DND-41 (cell line): Measurements from ENCODE around the gene ARSB.
"Not testable (repeated sequence)": the region's sequence is repeated elsewhere in the genome, so short reads cannot be mapped to it uniquely, and the experiment has no call there.

Source experiments
- ATAC-seq: fragments of 200-7000 bp; cut with Tn5 transposase; 3 replicates; pipeline ENCODE4 v1.9.1; 2021; ENCODE audit warnings: low read depth; ENCODE audit not compliant: insufficient read depth
- DNase-seq: peaks from one replicate; pipeline ENCODE4 v3.0.0-alpha.2; 2020
- H2AFZ ChIP-seq: 2 replicates; pipeline ENCODE4 v1.6.0; 2012; ENCODE audit warnings: low read depth, low read length
- H3K27ac ChIP-seq: 2 replicates; pipeline ENCODE4 v1.5.1; 2012; ENCODE audit warnings: low read length, inconsistent platforms
- H3K27me3 ChIP-seq: fragments of 200-600 bp; sonication (generic); 2 replicates; pipeline ENCODE4 v1.6.0; 2012; ENCODE audit warnings: low read length, mild to moderate bottlenecking, inconsistent platforms; ENCODE audit not compliant: insufficient read depth, poor library complexity
- H3K36me3 ChIP-seq: 2 replicates; pipeline ENCODE4 v1.5.1; 2012; ENCODE audit warnings: low read length, inconsistent platforms; ENCODE audit not compliant: insufficient read depth
- H3K4me1 ChIP-seq: 2 replicates; pipeline ENCODE4 v1.5.1; 2012; ENCODE audit warnings: mild to moderate bottlenecking, low read length; ENCODE audit not compliant: insufficient read depth
- H3K4me2 ChIP-seq: 2 replicates; pipeline ENCODE4 v1.6.0; 2012; ENCODE audit warnings: mild to moderate bottlenecking, moderate library complexity, low read length, inconsistent platforms; ENCODE audit not compliant: insufficient read depth
- H3K4me3 ChIP-seq, 2 experiments: fragments of 200-600 bp in 1 of 2; shearing (Covaris generic) in 1 of 2; 2 replicates each; pipeline ENCODE4 v1.5.1; 2012 to 2016; ENCODE audit warnings: inconsistent platforms in 2 of 2, low read length in 2 of 2, mild to moderate bottlenecking in 2 of 2, low read depth in 1 of 2, moderate library complexity in 1 of 2
- H3K79me2 ChIP-seq: 2 replicates; pipeline ENCODE4 v1.6.0; 2012; ENCODE audit warnings: low read length, inconsistent platforms; ENCODE audit not compliant: insufficient read depth
- H3K9ac ChIP-seq: 2 replicates; pipeline ENCODE4 v1.6.0; 2012; ENCODE audit warnings: low read depth, mild to moderate bottlenecking, inconsistent platforms, low read length, moderate library complexity
- H3K9me3 ChIP-seq: 2 replicates; pipeline ENCODE4 v1.5.1; 2012; ENCODE audit warnings: low read length, moderate library complexity, mild to moderate bottlenecking, inconsistent platforms; ENCODE audit not compliant: insufficient read depth, severe bottlenecking
- H4K20me1 ChIP-seq: 2 replicates; pipeline ENCODE4 v1.6.0; 2012; ENCODE audit warnings: low read length; ENCODE audit not compliant: insufficient read depth
- EZH2 ChIP-seq: IDR thresholded peaks from 3 replicates; pipeline ENCODE4 v1.6.1; 2012; ENCODE audit warnings: borderline replicate concordance, low read depth, mild to moderate bottlenecking, moderate library complexity, low read length, inconsistent platforms; ENCODE audit not compliant: severe bottlenecking
- TF ChIP-seq, protein P1 (sequence below): IDR thresholded peaks from 2 replicates; pipeline ENCODE4 v1.5.1; 2012; ENCODE audit warnings: borderline replicate concordance, low read length, moderate library complexity, mild to moderate bottlenecking; ENCODE audit not compliant: poor library complexity, severe bottlenecking; ENCODE audit errors: extremely low read depth

Gene ARSB

DNA sequence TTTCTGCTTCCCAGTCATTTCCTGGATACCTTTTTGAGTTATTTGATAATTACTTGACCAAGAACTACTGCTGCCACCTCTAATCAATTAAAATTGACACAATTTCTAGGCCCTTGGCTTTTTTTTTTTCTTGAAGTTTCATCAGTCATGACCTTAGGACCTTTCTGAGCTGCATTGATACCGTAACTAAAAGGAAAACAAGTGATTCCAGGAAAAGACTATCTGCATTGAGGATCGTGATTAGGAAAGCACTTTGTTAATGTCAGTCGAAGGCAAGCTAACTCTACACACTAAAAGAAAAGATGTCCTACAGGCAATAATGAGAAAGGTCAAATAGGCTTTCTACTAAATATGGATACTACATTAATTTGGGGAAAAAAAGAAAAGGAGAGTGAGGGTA, 69.9 kb downstream of the ARSB start:
- H4K20me1 ChIP-seq = no peaks in the 10 kb centered on the region
- no peak for ATAC-seq
- H3K4me1 ChIP-seq = no peaks in the 10 kb centered on the region
- no peaks in the 10 kb centered on the region for H3K36me3 ChIP-seq
- H3K4me2 ChIP-seq = no peak overlapping the region
- no peak for DNase-seq
- H3K79me2 ChIP-seq = no peaks in the 10 kb centered on the region
- no peak overlapping the region for H2AFZ ChIP-seq
- TF ChIP-seq, protein P1, sequence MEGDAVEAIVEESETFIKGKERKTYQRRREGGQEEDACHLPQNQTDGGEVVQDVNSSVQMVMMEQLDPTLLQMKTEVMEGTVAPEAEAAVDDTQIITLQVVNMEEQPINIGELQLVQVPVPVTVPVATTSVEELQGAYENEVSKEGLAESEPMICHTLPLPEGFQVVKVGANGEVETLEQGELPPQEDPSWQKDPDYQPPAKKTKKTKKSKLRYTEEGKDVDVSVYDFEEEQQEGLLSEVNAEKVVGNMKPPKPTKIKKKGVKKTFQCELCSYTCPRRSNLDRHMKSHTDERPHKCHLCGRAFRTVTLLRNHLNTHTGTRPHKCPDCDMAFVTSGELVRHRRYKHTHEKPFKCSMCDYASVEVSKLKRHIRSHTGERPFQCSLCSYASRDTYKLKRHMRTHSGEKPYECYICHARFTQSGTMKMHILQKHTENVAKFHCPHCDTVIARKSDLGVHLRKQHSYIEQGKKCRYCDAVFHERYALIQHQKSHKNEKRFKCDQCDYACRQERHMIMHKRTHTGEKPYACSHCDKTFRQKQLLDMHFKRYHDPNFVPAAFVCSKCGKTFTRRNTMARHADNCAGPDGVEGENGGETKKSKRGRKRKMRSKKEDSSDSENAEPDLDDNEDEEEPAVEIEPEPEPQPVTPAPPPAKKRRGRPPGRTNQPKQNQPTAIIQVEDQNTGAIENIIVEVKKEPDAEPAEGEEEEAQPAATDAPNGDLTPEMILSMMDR = no peak
- no peak for TF ChIP-seq EZH2
- no peak overlapping the region for H3K9ac ChIP-seq
- H3K27ac ChIP-seq = no peak overlapping the region
- H3K9me3 ChIP-seq = no peaks in the 10 kb centered on the region
- no peaks in the 10 kb centered on the region for H3K27me3 ChIP-seq
- no peak overlapping the region for H3K4me3 ChIP-seq

DNA sequence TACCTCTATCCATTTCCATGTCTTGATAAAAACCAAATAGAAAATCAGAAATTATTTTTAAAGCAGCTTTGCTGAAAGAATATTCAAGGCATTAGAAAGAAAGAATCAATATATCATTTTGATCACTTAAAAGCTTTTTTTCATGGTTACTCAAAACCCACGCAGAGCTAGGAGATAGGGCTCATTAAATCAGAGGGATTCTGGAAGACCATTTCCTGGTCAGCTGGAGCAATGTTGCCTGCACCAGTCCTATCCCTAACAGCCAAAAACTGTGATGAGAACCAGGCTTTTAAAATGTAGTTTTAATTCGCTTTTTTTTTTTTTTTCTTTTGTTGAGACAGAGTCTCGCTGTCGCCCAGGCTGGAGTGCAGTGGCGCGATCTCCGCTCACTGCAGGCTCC, 72.3 kb downstream of the ARSB start:
- Histone ChIP-seq H3K36me3 (no peaks in the 10 kb centered on the region), H4K20me1 (no peaks in the 10 kb centered on the region), H3K4me3 (no peak overlapping the region), H2AFZ (no peak overlapping the region), H3K4me2 (no peak overlapping the region), H3K27ac (no peak overlapping the region), H3K27me3 (no peaks in the 10 kb centered on the region), H3K79me2 (no peaks in the 10 kb centered on the region), H3K9me3 (no peaks in the 10 kb centered on the region), H3K9ac (no peak overlapping the region), H3K4me1 (no peaks in the 10 kb centered on the region; the same call in 1 of the 2 replicates)
- ATAC-seq (no peak), DNase-seq (no peak)
- no peak for TF ChIP-seq EZH2
- TF ChIP-seq, protein P1 = no peak

DNA sequence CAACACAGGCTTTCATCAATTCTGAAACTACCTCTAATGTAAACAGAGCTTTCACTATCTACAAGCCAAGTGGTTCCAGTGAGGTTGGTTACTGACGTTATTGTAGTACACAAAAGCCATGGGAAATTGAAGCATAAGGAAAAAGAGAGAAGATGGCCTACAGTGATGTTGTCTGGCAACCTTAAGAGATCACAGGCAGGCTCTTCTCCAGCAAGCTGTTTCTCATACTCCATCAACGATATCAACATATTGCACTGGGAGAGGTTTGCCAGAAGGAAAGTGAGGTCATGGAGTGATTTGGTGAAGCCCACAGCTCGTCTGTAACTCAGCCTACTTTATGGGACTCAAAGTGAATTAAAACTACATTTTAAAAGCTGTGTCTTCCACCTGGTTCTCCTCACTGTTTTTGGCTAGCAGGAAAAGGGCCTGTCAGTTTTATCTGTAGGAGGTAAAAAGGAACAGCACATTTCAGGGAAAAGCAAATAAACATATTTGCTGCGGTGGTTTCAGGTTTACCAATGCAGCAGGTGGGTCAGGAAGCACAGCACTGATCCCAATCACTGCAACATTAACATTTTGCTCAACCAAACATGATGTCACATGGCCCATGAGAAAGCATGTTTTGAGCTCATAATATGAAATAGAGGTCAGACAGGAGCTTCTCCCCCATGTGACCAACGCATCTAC, 72.9 kb downstream of the ARSB start:
- Histone ChIP-seq H3K27ac (no peak overlapping the region), H3K27me3 (no peaks in the 10 kb centered on the region), H4K20me1 (no peaks in the 10 kb centered on the region), H3K9me3 (no peaks in the 10 kb centered on the region), H3K9ac (no peak overlapping the region), H3K4me1 (no peaks in the 10 kb centered on the region; the same call in 1 of the 2 replicates), H3K36me3 (no peaks in the 10 kb centered on the region), H3K79me2 (no peaks in the 10 kb centered on the region), H2AFZ (no peak overlapping the region), H3K4me2 (no peak overlapping the region), H3K4me3 (no peak overlapping the region)
- TF ChIP-seq EZH2 = no peak
- TF ChIP-seq, protein P1 = no peak
- DNase-seq (no peak), ATAC-seq (no peak)

DNA sequence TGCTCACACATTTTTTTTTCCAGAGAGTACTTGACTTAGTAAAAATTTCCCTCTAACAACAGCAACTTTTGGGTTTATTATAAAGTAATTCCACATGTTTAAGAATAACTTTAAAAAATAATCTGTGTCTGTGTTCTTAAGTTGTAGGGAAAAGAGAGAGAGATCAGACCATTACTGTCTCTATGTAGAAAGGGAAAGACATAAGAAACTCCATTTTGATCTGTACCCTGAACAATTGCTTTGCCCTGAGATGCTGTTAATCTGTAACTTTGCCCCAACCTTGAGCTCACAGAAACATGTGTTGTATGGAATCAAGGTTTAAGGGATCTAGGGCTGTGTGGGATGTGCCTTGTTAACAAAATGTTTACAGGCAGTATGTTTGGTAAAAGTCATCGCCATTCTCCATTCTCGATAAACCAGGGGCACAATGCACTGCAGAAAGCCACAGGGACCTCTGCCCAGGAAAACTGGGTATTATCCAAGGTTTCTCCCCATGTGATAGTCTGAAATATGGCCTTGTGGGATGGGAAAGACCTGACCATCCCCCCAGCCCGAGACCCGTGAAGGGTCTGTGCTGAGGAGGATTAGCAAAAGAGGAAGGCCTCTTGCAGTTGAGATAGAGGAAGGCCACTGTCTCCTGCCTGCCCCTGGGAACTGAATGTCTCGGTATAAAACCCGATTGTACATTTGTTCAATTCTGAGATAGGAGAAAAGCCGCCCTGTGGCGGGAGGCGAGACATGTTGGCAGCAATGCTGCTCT, 75.7 kb downstream of the ARSB start:
- H3K79me2 ChIP-seq, H3K4me2 ChIP-seq, H3K9ac ChIP-seq, H3K36me3 ChIP-seq, H3K4me1 ChIP-seq, ATAC-seq, H3K4me3 ChIP-seq, DNase-seq, H3K27ac ChIP-seq, H2AFZ ChIP-seq, H3K27me3 ChIP-seq, H4K20me1 ChIP-seq, H3K9me3 ChIP-seq: not testable (repeated sequence)
